GM15510 (cell line): ENCODE data around the gene RAPGEF2.

Experiments
- POLR2A ChIP-seq: IDR thresholded peaks from 3 replicates; pipeline ENCODE4 v1.6.1; 2011; ENCODE audit warnings: borderline replicate concordance; ENCODE audit not compliant: insufficient read length; ENCODE audit errors: extremely low read depth

RAPGEF2 gene

GRCh38 chr4:159258889-159259560, 156.1 kb downstream of the RAPGEF2 start:
- TF ChIP-seq POLR2A, result no peak

- TF ChIP-seq POLR2A, result no peak
Measured at GRCh38 chr4:159264057-159264456, 161.2 kb downstream of the RAPGEF2 start.

- TF ChIP-seq POLR2A, result no peak
Measured at GRCh38 chr4:159266981-159267868, 164.3 kb downstream of the RAPGEF2 start.

GRCh38 chr4:159267869-159268285, 165.0 kb downstream of the RAPGEF2 start:
- TF ChIP-seq POLR2A, result no peak

GRCh38 chr4:159268607-159269006, 165.7 kb downstream of the RAPGEF2 start:
- TF ChIP-seq POLR2A, result no peak

GRCh38 chr4:159269116-159269515, 166.2 kb downstream of the RAPGEF2 start:
- TF ChIP-seq POLR2A, result no peak

GRCh38 chr4:159269956-159270355, 167.1 kb downstream of the RAPGEF2 start:
- TF ChIP-seq POLR2A, result no peak

- no peak for TF ChIP-seq POLR2A
Measured at GRCh38 chr4:159271856-159272255, 169.0 kb downstream of the RAPGEF2 start.

GRCh38 chr4:159272273-159273140, 169.6 kb downstream of the RAPGEF2 start:
- TF ChIP-seq POLR2A, result no peak

GRCh38 chr4:159273141-159273438, 170.2 kb downstream of the RAPGEF2 start:
- no peak for TF ChIP-seq POLR2A

GRCh38 chr4:159273841-159274240, 171.0 kb downstream of the RAPGEF2 start:
- no peak for TF ChIP-seq POLR2A

GRCh38 chr4:159278399-159278798, 175.5 kb downstream of the RAPGEF2 start:
- no peak for TF ChIP-seq POLR2A

- no peak for TF ChIP-seq POLR2A
Measured at GRCh38 chr4:159279084-159279483, 176.2 kb downstream of the RAPGEF2 start.

- TF ChIP-seq POLR2A, result no peak
Measured at GRCh38 chr4:159280442-159281172, 177.7 kb downstream of the RAPGEF2 start.
